HG03280 (cell line): ENCODE data around the gene SERPINA7.
"Not testable (repeated sequence)": the region's sequence is repeated elsewhere in the genome, so short reads cannot be mapped to it uniquely, and the experiment has no call there.

Experiments
- ATAC-seq: cut with Tn5 transposase; IDR thresholded peaks from one replicate; pipeline ENCODE4 v1.9.1; 2021; ENCODE audit warnings: mild to moderate bottlenecking, moderate library complexity; ENCODE audit not compliant: unreplicated experiment

SERPINA7 gene

GRCh38 chrX:106038625-106039024 lies at the start of gene SERPINA7:
TSS of gene SERPINA7 (minus strand) at chrX:106038727. CDS start at chrX:106037058, 1,669 bp downstream.
- no peak for ATAC-seq

- no peak for ATAC-seq
Measured at GRCh38 chrX:106069048-106069447, 30.5 kb upstream of the SERPINA7 start.

GRCh38 chrX:106050054-106050453 lies 11.5 kb upstream of the SERPINA7 start:
- ATAC-seq, result no peak

GRCh38 chrX:106042296-106042695 lies 3.8 kb upstream of the SERPINA7 start:
- no peak for ATAC-seq

- no peak for ATAC-seq
Measured at GRCh38 chrX:106040861-106041260, 2.3 kb upstream of the SERPINA7 start.

- ATAC-seq, result no peak
Measured at GRCh38 chrX:106039920-106040319, 1.4 kb upstream of the SERPINA7 start.

- no peak for ATAC-seq
Measured at GRCh38 chrX:106037835-106038473, 573 bp downstream of the SERPINA7 start.

- no peak for ATAC-seq
Measured at GRCh38 chrX:106036716-106037115, 1.8 kb downstream of the SERPINA7 start.

- no peak for ATAC-seq
Measured at GRCh38 chrX:106035064-106035463, 3.5 kb downstream of the SERPINA7 start.

- ATAC-seq, result no peak
Measured at GRCh38 chrX:106023947-106024346, 14.6 kb downstream of the SERPINA7 start.

GRCh38 chrX:106022238-106022637 lies 16.3 kb downstream of the SERPINA7 start:
- no peak for ATAC-seq

- ATAC-seq, result no peak
Measured at GRCh38 chrX:106014119-106014775, 24.3 kb downstream of the SERPINA7 start.

GRCh38 chrX:106009145-106009544 lies 29.4 kb downstream of the SERPINA7 start:
- ATAC-seq, result no peak

- no peak for ATAC-seq
Measured at GRCh38 chrX:106007815-106008214, 30.7 kb downstream of the SERPINA7 start.

GRCh38 chrX:106005684-106006083 lies 32.8 kb downstream of the SERPINA7 start:
- ATAC-seq, result no peak

GRCh38 chrX:106000609-106001008 lies 37.9 kb downstream of the SERPINA7 start:
- ATAC-seq, result not testable (repeated sequence)

- no peak for ATAC-seq
Measured at GRCh38 chrX:106000203-106000602, 38.3 kb downstream of the SERPINA7 start.

- ATAC-seq, result no peak
Measured at GRCh38 chrX:105999294-105999693, 39.2 kb downstream of the SERPINA7 start.

GRCh38 chrX:105988487-105988886 lies 50.0 kb downstream of the SERPINA7 start:
- ATAC-seq, result not testable (repeated sequence)
